ENCODE measurements around the gene SIK3.

SIK3 gene

DNA sequence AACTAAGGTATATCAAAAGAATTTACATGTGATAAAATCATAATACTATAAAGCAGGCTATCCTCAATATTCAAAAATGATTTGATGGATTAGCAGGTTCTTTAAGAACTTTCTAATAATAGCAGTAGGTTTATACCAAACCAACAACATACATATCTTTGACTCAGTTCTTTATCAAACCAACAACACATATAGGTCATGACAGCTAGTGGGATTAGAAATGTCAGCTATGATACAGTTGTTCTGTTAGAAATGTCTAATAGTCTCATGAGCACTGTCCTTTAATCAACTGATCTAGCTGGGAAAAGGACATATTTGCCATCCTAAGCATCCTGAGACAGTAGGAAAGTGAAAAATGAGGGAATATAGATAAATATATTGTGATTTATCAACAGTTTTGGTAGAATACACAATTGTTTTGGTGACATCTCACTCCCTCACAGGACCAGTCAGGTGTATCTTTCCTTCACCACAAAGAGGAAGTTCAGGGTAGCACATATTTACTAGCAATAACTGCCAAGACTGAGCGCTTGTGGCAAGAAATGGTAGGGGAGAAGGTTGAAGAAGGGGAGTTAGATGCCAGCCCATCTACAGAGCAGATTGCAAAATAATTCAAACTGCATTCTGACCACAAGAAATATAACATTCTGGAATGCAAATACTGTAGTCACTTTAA, 170.0 kb downstream of the SIK3 start:
- DNase-seq = peak; percentile 46 to 53

DNA sequence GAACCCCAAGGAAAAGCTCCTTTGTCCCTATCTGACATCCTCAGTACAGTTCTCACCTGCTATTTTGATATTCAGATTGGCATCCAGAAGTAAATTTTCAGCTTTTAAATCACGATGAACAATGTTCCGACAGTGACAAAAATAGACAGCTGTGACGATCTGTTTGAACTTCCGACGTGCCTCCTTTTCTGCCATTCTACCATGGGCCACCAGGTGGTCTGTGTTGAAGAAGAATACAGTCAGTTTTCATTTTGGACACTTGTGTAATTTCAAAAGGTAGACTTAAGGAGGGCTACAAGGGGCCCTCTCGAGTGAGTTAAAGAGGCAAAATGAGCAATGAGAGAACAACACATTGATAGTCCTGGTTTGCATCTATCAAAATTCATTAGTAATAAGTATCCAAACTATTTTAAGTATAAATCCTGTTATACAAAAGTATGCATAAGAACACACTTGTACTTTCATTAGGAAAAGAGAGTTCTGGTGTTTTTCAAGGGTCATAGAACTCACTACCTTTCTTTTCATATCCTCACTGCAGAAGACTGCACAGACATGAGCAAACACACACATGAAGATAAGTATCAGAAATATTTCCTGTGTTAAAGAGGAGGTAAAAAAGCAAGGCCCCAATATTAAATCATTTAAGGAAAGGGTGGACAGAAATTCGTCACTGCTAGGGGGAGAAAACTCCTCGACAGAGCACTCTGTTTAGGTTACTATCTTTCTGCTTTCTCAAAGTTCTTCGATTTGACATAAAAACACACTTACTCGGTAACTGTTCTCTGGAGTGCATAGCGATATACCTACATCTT, 170.9 kb downstream of the SIK3 start:
- DNase-seq = peak in 1 of 2 experiments; percentile 57

DNA sequence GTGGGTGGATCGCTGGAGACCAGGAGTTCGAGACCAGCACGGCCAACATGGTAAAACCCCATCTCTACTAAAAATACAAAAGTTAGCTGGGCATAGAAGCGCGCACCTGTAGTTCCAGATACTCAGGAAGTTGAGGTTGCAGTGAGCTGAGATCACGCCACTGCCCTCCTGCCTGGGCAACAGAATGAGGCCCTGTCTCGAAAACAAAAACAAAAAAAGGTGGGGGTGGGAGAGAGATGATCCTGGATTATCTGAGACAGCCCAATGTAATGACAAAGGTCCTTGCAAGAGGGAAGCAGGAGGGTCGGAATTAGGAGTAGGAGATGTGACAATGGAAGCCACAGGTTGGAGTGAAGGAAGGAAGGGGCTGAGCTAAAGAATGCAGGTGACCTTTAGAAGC, 173.2 kb downstream of the SIK3 start:
- DNase-seq = no peak

DNA sequence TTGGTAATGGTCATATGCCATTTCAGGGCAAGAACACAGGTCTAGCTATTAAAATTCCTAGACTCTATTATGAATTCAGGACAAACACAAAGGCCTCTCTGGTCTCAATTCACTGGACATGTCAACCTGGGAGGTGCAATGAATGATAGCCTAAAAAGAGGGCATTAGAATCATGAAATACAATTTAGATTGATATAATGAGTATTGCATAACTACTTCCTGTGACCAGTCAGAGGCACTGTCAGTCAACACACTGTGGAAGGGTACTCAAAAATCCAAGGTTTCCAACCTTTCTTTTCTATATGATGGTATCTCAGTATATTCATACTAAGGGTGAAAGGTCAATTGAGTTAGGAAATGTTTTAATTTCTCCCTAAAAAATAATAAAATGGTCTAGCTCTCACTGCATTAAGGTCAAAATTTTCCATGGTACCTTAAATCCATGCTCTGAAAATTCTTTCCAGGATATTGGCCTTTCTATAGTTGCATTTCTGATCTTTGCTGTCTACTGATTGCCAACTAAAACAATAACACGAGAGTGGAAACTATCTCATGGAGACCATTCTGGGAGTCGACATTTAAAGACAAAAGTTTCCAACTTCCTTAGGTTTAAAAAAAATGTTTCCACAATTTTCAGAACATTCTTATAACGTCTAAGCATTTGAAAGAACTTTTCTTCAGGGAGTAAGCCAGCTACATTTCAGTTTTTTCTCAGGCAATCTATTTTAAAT, 179.1 kb downstream of the SIK3 start:
- DNase-seq = no peak

DNA sequence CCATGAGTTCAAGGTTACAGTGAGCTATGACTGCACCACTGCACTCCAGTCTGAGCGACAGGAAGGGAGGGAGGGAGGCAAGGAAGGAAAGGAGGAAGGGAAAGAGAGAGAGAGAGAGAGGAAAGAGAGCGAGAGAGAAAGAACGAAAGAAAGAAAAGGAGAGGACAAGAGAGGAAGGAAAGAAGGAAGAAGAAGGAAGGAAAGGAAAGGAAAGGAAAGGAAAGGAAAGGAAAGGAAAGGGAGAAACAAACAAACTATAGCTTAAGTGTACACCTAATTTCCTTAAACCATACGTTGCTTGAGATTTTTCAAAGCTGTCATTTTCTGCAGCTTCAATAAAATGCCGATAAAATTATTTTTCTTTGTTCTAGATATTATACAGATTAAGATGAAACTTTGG, 180.6 kb downstream of the SIK3 start:
- no peak for DNase-seq

DNA sequence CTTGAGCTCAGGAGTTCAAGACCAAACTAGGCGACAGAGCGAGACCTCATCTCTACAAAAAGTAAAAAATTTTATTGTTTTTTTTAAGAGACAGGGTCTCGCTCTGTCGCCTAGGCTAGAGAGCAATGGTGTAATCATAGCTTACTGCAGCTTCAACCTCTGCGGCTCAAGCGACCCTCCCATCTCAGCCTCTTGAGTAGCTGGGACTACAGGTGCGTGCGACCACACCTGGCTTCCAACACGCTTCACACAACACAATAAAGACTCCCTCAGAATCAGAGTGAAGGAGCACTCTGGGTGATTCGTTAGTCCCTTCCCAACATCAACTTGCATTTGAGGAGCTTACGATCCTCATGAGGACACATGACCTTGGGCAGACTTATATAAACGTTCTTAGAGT, 181.3 kb downstream of the SIK3 start:
- DNase-seq = no peak

DNA sequence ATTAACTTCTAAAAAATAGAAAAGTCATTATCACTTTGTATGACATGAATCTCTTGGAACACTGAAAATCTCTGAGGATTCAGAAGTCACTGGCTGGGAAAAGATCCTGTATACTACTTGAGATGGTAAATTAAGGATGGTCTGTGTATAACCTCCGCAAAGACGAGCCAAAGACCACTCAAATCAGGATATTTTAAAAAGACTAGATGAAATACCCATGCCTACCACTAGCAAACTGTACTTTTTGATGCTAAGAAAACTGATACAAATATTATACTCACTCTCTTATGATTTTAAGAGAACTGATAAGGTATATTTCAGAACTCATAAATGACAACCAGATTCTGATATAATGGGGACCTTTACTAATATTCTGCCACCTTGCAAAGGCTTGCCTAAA, 182.2 kb downstream of the SIK3 start:
- DNase-seq = peak in 1 of 2 experiments; percentile 7

DNA sequence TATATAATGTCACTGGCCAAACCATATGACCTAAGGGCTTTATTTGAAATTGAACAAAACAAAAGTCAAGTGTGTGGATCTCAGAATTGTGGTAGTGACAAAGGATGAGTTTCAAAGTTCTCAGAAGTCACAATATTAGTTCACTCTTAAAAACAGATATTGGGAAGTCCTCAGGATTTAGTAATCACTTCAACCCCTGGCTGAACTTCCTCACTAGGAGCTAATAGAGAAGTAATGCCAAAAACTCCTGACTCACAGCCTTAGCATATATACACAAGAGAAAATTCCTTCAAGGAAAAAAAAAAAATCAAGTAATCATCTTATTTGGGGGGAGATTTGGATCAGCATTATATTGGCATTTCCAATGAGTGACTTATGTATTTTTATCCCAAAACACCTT, 185.2 kb downstream of the SIK3 start:
- peak in 1 of 2 experiments; percentile 4 for DNase-seq

DNA sequence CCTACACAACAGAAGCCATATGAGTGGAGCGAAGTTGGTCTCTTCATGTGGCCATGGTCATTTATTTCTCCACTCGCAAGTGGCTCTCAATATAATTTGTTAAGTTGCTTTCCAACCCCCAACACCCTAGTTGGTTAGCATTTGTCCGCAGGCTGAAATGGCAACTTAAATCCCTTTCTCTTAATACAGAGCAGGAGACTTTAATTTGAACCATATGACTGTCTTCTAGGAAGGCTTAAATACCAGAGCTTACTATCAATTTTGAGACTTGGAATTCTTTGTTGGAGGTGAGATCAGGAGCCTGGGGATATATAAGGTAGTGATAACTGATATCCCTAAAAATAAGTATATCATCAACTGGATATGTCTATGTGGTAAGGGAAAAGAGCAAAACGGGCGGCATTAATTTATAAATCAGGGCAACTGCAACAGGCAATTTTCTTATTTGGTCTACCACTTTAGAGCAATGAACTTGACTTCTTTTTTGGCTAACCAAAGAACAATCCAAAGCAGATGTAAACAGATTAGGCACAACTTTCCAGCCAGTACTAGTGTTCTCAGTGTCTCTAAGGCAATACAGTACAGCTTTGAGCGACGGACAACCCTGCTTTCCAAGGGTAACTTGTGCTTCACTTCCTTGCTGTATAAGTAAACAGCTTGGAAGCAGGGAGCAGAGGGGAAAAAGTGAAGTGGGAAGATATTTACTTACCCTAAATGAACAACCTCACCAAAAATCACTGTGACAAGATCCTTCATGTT, 186.1 kb downstream of the SIK3 start:
- DNase-seq = no peak

DNA sequence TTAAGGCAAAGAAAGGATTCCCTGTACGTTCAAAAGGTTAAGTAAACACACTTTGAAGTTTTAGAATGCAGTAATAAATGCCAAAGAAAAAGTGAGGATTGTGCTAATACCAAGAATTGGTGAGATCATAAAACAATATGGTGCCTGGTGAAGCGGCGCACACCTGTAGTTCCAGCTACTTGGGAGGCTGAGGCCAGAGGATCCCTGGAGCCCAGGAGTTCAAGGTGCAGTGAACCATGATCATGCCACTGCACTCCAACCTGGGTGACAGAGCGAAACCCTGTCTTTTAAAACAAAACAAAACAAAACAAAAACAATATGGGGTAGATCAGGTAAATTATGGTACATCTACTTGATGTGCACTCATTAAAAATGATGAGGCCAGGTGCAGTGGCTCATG, 187.4 kb downstream of the SIK3 start:
- DNase-seq = no peak

DNA sequence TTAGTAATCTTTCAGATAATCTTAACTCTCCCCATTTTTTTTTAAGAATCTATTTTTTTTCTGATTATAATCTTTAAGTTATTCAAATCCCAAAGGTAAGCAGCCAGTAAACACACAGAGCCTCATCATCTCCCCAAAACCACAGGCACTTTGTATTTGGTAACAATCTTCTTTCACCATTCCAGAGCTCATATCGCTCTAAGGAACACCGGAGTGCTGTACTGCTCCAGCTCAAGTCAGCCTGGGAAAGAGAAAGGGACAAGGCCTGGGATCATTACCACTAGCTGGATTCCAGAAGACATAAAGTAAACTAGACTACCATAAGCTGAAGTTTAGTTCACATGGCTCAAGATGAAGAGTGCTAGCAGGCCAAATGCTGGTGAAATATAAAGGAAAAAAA, 187.8 kb downstream of the SIK3 start:
- no peak for DNase-seq

DNA sequence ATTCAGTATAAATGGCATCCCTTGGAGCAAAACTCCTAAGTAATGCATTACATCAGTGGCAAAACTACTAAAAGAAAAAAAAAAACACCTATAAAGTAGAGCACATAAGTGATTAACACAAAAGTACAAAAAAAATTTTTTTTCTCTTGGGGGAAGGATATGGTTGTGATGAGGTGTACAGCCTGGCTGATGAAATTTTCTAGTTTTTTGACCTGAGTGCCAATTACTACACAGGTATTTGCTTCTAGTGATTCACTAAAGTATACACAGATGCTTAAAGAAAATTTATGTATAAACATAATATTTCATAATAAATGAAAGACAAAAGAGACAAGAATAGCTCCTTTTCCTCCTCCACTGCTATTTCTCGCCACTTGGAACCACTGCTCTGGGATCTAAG, 189.0 kb downstream of the SIK3 start:
- no peak for DNase-seq

DNA sequence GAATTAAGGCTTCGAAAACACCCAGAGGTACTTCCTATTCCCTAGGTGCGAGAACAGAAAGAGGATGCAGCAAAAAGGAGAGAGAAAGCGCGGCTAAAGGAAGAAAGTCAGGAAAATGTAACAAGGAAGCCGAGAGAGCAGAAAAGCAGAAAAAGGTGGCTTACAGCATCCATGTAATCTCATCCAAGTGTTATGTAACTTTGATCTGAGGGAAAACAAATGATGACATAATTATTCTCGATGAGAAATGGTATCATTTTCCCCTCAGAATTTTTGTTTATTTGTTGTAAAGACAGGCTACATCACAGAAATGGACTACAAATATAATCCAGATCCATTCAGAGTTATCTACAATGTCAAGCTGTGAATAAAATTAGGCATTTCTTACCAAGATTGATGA, 191.7 kb downstream of the SIK3 start:
- no peak for DNase-seq

DNA sequence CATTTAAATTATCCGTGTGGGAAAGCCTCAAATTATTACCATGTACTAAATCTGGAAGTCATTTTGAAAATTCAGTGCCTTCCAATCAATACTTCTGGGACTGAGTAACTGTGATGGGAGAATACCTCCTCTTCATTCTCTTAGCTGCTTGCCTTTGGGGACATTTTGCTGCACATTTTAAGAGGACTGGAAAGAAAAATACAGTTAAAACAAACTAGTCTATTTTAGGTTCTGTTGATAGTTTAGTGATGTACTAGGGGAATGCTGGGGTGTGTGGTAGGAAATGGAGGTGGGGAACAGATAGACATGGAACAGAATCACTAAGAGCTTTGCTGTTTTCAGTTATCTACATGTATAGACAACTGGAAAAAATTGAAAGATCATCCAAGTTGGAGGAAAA, 195.1 kb downstream of the SIK3 start:
- DNase-seq = no peak

DNA sequence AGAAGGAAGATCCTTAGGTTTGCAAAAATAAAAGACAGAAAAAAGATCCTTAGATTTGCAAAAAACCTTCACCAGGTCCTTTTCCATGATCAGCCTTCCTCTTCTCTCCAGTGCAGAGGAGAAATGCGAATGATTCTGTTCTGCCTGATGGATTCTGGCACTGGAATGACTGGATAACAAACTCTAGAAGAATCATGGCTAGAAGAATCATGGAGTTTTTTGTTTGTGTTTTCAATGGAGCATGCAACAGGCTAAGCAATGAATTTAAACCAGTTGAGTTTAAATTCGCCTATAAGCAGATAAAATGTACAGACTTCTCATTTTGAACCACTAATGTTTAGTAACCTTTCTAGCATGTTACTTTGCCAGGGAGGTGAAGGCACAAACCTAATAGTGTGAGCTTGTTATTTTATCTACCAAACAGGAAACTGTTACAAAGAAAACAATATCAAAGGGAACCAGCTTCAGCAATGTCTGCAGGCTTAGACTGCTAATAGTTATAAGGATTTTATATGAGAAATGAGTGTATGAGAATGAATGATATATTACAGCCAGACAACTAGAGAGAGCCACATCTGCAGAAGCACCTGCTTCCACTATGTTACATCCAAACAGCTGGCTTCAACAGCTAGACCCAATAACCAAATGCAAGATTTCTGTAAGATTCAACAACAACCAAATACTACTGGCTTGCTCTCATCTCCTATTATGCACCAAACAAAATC, 196.1 kb downstream of the SIK3 start:
- DNase-seq = no peak

DNA sequence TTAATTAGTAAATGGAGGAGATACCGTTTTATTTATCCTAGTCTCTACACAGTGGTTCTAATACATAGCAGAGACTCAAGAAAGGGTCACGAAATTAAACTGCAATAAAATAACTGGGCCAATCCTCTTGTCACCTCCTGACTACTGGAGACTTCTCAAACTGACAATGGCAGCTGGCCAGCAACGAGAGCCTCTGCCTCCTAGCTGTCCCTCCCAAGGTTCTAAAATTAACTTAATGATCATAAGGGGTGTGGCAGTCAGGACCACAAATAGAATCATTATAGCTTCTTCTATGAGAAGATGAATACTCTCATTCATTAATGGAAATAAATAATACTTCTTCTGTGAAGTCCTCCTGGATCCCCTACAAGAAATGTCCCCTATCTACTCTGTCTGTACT, 197.0 kb downstream of the SIK3 start:
- no peak for DNase-seq

DNA sequence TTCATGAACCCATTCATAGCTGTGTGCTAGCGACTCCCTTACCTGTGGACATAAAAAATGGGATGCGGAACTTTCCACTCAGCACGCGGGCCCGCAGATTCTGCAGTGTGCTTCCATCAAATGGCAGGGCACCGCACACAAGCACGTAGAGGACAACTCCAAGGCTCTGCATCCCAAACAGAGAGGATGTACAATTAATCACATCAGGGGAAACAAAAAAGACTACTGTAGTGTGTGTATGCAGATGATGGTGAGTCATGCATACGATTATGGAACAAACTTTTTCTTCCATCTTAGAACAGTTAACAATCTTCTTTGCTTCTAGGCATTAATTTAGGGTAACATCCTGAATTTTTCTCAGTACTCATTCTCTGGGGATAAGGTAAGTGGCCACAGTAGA, 202.0 kb downstream of the SIK3 start:
- DNase-seq = no peak

DNA sequence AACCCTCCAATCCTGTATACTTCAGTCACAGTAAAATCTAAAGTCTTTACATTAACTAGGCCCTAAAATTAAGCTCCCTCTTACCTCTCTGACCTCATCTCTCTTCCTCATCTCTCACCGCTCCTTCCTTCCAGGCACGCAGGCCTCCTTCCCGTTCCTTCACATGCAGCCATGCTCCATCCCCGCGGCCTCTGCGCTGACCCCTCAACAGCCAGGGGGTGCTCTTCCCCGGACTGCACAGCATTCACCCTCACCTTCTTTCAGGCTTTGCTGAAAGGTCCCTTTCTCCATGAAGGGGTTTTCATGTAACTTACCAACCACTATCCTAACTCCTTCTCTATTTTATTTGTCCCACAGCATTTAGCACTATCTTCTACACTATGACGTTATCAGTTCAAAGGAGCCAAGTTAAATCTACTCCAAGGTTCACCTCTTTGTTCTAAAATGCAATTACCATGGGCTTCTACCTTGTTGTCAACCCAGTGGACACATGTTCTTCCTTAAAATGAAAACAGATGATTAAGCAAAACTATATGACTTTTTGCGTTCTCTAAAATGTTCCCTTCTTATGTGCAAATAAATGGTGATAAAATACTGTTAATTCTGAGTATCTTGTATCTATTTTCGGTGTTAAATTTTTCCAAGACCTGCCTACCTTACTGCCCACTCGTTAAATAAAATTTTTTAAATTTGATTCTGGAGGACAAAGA, 203.0 kb downstream of the SIK3 start:
- DNase-seq = no peak

DNA sequence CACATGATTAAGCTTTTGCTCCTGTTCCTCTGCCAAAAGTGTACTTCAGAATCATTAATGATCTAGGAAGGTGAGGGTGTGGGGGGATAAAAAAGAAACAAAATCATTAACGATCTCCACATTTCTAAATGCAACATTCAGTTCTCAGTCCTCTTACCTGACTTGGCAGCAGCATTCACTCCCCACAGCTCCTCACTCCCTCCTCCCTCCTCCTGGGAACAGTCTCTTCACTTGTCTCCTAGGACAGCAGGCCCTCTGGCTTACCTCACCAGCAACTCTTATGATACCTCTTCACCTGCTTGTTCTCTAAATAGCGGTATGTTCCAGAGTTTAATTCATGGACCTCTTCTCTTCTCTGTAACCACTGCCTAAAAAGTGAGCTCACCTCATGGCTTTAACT, 204.3 kb downstream of the SIK3 start:
- DNase-seq = no peak

DNA sequence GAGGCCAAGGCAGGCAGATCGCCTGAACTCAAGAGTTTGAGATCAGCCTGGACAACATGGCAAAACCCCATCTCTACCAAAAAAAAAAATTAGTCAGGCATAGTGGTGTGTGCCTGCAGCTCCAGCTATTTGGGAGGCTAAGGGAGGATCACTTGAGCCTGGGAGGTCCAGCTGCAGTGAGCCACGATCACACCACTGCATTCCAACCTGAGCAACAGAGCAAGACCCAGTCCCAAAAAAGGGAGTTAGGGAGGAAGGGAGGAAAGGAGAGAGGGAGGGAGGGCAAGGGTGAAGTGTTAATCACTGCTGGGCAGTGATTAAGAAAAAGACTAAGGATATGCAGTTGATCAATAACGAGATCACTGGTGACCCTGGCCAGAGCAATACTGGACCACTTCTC, 204.8 kb downstream of the SIK3 start:
- DNase-seq = no peak

DNA sequence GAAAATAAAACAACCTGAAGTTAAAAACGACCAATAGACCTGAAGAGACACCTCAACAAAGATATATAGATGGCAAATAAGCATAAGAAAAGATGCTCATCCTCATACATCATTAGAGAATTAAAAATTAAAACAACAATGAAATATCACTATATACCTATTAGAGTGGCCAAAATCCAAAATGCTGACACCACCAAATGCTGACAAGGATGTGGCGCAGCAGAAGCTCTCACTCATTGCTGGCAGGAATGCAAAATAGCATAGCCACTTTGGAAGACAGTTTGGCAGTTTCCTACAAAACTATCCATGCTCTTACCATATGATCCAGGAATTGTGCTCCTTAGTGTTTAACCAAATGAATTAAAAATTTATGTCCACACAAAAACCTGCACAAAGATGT, 205.9 kb downstream of the SIK3 start:
- no peak for DNase-seq

DNA sequence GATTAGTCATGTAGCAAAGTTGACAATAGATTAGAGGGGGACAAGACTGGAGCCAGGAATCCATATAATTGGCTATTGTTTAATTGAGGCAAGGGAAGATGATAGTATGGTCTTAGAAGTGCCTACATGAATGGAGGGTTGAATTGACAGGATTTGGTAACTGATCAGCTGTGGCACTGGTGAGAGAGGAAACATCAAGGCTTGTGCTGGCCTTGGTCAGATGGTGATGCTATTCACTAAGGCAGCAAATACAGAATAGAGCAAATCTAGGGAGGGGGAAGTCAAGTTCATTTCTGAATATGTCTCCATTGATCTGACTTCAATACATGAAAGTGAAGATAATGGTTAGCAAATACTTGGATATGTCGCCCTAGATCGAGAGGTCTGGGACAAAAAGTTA, 206.5 kb downstream of the SIK3 start:
- DNase-seq = no peak

All from Kasumi-1 (cell line).